HG02885 (cell line): ENCODE results near the gene IDH3A.

Experiments used
- ATAC-seq: cut with Tn5 transposase; IDR thresholded peaks from one replicate; pipeline ENCODE4 v1.9.1; 2021; ENCODE audit warnings: mild to moderate bottlenecking; ENCODE audit not compliant: unreplicated experiment, poor library complexity

The IDH3A gene

GRCh38 chr15:78162038-78162437 lies 12.9 kb downstream of the IDH3A start:
- ATAC-seq = no peak

GRCh38 chr15:78164010-78164409 lies 14.8 kb downstream of the IDH3A start:
- ATAC-seq = no peak

- ATAC-seq = peak; percentile 72
Observed at GRCh38 chr15:78167227-78167888, 18.2 kb downstream of the IDH3A start.

GRCh38 chr15:78168608-78169007 lies 19.4 kb downstream of the IDH3A start:
- no peak for ATAC-seq

GRCh38 chr15:78170848-78171773 lies 21.9 kb downstream of the IDH3A start:
- peak; percentile 71 for ATAC-seq

- ATAC-seq = no peak
Observed at GRCh38 chr15:78171864-78172472, 22.8 kb downstream of the IDH3A start.

GRCh38 chr15:78174401-78174800 lies 25.2 kb downstream of the IDH3A start:
- ATAC-seq = no peak

- no peak for ATAC-seq
Observed at GRCh38 chr15:78175330-78175729, 26.2 kb downstream of the IDH3A start.

- ATAC-seq = no peak
Observed at GRCh38 chr15:78177447-78177873, 28.3 kb downstream of the IDH3A start.

- ATAC-seq = no peak
Observed at GRCh38 chr15:78178064-78178463, 28.9 kb downstream of the IDH3A start.

- no peak for ATAC-seq
Observed at GRCh38 chr15:78179286-78179840, 30.2 kb downstream of the IDH3A start.

- ATAC-seq = no peak
Observed at GRCh38 chr15:78179906-78180305, 30.7 kb downstream of the IDH3A start.

GRCh38 chr15:78182336-78182700 lies 33.2 kb downstream of the IDH3A start:
- no peak for ATAC-seq

- no peak for ATAC-seq
Observed at GRCh38 chr15:78182821-78183220, 33.7 kb downstream of the IDH3A start.

GRCh38 chr15:78192826-78193594 lies 43.8 kb downstream of the IDH3A start:
- no peak for ATAC-seq

- no peak for ATAC-seq
Observed at GRCh38 chr15:78193731-78194567, 44.8 kb downstream of the IDH3A start.

GRCh38 chr15:78194568-78194925 lies 45.4 kb downstream of the IDH3A start:
- no peak for ATAC-seq

GRCh38 chr15:78195735-78196201 lies 46.6 kb downstream of the IDH3A start:
- peak; percentile 46 for ATAC-seq

GRCh38 chr15:78197632-78198031 lies 48.5 kb downstream of the IDH3A start:
- ATAC-seq = no peak
